Measurements from ENCODE around the gene AP2B1.

Gene AP2B1

DNA sequence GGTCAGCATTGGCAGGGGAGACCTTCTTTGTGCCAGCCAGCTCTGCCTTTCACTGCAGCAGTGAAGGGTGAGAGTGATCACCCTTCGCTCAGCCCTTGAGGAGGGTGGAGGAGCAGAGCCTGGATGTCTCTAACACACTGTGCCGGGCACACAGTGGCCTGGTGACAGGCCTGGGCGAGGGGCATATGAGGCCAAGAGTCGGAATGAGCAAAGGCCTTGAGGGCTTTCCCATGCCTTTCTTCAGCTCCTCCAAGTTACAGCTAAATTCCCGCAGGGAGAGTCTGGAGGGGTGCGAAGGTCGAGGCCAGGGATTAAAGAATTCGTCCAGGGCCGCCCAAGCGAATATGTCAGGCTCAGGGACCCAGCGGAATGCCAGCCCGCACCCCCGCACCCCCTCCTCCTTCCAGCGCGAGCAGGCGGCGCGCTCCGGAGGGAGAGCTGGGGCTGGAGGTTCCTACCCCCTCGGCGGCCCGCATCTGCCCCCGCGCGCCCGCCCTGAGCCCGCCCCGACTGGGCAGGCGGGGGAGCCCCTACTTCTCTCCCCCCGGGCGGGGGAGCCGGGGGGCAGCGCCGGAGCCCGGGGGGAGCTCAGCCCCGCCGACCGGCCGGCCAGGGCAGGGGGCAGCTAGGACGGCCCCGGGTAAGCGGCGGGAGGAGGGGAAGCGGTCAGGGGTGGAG is 144.3 kb downstream of the AP2B1 start, which contains the start of gene RASL10B:
RASL10B (plus strand) TSS at position 401 of the 678 bp plus-strand sequence. CDS start 3,546 bp downstream, outside the sequence.
- H3K79me1 ChIP-seq (ENCODE audit: low read length) = no peaks in the 10 kb centered on the region
- no CpG with 5 or more reads among the region's 44 CpGs for WGBS (ENCODE audit: extremely low coverage, insufficient coverage, insufficient read length)
- H3K9me3 ChIP-seq (ENCODE audit: insufficient read depth, low read depth, low read length) = peaks cover 2% of the 10 kb centered on the region

DNA sequence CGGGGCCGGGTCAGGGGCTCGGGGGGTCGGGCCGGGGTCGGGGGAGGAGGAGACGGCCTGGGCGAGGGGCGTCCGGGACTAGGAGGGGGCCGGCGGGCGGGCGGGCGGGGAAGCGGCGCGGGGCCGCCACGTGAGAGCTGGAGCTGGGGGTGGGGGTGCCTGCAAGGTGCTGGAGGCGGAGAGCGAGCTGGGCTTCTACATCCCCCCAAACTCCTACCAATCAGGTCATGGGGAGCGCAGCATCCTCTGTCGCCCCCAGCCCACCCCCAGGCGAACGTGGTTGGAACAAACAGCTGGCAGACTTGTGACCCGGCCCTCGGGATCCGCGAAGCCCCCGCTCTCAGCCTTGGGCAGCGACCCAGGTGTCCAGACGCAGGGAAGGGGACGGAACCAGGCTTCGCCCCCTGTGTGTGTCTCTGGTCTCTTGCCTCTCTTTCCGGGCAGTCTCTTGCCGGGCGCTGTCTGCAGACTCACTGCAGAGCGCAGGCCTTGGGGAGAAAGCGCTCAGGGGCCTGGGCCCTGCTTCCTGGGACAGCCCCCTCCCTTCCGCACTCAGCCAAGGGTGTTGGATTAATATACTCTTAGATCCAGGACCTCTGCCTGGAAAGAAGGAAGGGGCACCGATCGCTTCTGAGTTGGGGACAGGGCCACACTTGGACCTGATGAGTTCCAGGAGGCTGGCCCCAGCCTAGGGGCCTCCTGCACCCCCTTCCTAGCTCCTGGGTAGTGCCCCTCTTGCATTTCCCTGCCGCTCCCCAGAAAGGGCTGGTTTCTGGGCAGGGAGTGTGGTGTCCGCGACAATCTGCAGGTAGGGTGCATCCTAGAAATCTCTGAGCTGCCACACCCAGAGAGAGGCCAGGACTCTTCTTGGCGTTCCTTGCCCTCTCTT is 145.0 kb downstream of the AP2B1 start:
- H3K4me1 ChIP-seq (ENCODE audit: control insufficient read depth in 1 of 2, insufficient read depth in 2 of 2, low read length in 2 of 2) = peaks cover 12 to 25% of the 10 kb centered on the region in 2 experiments
- H3K23ac ChIP-seq (ENCODE audit: low read length) = no peak overlapping the region
- no peak overlapping the region for H2AK5ac ChIP-seq (ENCODE audit: low read length)
- H3K79me2 ChIP-seq (ENCODE audit: control insufficient read depth, insufficient read depth, low read length, poor library complexity) = peaks cover 2% of the 10 kb centered on the region
- H4K12ac ChIP-seq (ENCODE audit: low read depth, low read length) = no peak overlapping the region
- no peak overlapping the region for H2BK5ac ChIP-seq (ENCODE audit: low read depth, low read length, poor library complexity)
- H3K14ac ChIP-seq (ENCODE audit: low read length) = no peak overlapping the region
- peak overlapping the region; percentile 1 for H4K91ac ChIP-seq (ENCODE audit: low read depth, low read length)
- DNase-seq = no peak
- no CpG with 5 or more reads among the region's 47 CpGs for WGBS (ENCODE audit: extremely low coverage, insufficient coverage, insufficient read length)
- H3K4me3 ChIP-seq (ENCODE audit: low read depth, low read length) = peak overlapping the region; percentile 75
- H3K9me3 ChIP-seq (ENCODE audit: insufficient read depth, low read depth, low read length) = peaks cover 2% of the 10 kb centered on the region
- H3K27ac ChIP-seq (ENCODE audit: low read depth, low read length) = no peak overlapping the region
- peak overlapping the region; percentile 65 for H3K4ac ChIP-seq (ENCODE audit: low read depth, low read length)
- H4K8ac ChIP-seq (ENCODE audit: low read depth, low read length) = peak overlapping the region; percentile 67
- peak overlapping the region; percentile 67 for H2AFZ ChIP-seq (ENCODE audit: insufficient read depth, low read length, poor library complexity)
- no peaks in the 10 kb centered on the region for H3K27me3 ChIP-seq (ENCODE audit: insufficient read depth, low read length)
- H3K4me2 ChIP-seq (ENCODE audit: low read length) = peak overlapping the region; percentile 73
- no peaks in the 10 kb centered on the region for H3K36me3 ChIP-seq (ENCODE audit: control insufficient read depth in 1 of 2, insufficient read depth in 2 of 2, low read length in 2 of 2)
- no peak overlapping the region for H2BK12ac ChIP-seq (ENCODE audit: low read length)
- no peak overlapping the region for H3K18ac ChIP-seq (ENCODE audit: low read length)
- peak overlapping the region; percentile 35 for H3K9ac ChIP-seq (ENCODE audit: low read length)
- H2BK120ac ChIP-seq (ENCODE audit: insufficient read depth, low read length, poor library complexity) = no peak overlapping the region
- H3K79me1 ChIP-seq (ENCODE audit: low read length) = no peaks in the 10 kb centered on the region

More for the DNA sequence above, 144.3 kb downstream of the AP2B1 start, which contains the start of gene RASL10B:
- Histone ChIP-seq H2AFZ (ENCODE audit: insufficient read depth, low read length, poor library complexity) (peak within 1 kb of the TSS; percentile 67), H2BK120ac (ENCODE audit: insufficient read depth, low read length, poor library complexity) (no peak within 1 kb of the TSS), H3K23ac (ENCODE audit: low read length) (no peak within 1 kb of the TSS), H3K79me2 (ENCODE audit: control insufficient read depth, insufficient read depth, low read length, poor library complexity) (peaks cover 2% of the 10 kb centered on the region), H3K27ac (ENCODE audit: low read depth, low read length) (no peak within 1 kb of the TSS), H4K91ac (ENCODE audit: low read depth, low read length) (peak within 1 kb of the TSS; percentile 37), H3K27me3 (ENCODE audit: insufficient read depth, low read length) (no peaks in the 10 kb centered on the region), H3K18ac (ENCODE audit: low read length) (no peak within 1 kb of the TSS), H3K9ac (ENCODE audit: low read length) (peak within 1 kb of the TSS; percentile 35), H3K4me1 (ENCODE audit: control insufficient read depth in 1 of 2, insufficient read depth in 2 of 2, low read length in 2 of 2) (peaks cover 18 to 32% of the 10 kb centered on the region in 2 experiments), H3K14ac (ENCODE audit: low read length) (no peak within 1 kb of the TSS), H2AK5ac (ENCODE audit: low read length) (no peak within 1 kb of the TSS), H3K4ac (ENCODE audit: low read depth, low read length) (peak within 1 kb of the TSS; percentile 65), H3K4me3 (ENCODE audit: low read depth, low read length) (peak within 1 kb of the TSS; percentile 75), H4K8ac (ENCODE audit: low read depth, low read length) (peak within 1 kb of the TSS; percentile 67), H2BK12ac (ENCODE audit: low read length) (no peak within 1 kb of the TSS), H3K4me2 (ENCODE audit: low read length) (peak within 1 kb of the TSS; percentile 73), H4K12ac (ENCODE audit: low read depth, low read length) (no peak within 1 kb of the TSS), H3K36me3 (ENCODE audit: control insufficient read depth in 1 of 2, insufficient read depth in 2 of 2, low read length in 2 of 2) (no peaks in the 10 kb centered on the region), H2BK5ac (ENCODE audit: low read depth, low read length, poor library complexity) (no peak within 1 kb of the TSS)
- peak; percentile 25 to 26 for DNase-seq

DNA sequence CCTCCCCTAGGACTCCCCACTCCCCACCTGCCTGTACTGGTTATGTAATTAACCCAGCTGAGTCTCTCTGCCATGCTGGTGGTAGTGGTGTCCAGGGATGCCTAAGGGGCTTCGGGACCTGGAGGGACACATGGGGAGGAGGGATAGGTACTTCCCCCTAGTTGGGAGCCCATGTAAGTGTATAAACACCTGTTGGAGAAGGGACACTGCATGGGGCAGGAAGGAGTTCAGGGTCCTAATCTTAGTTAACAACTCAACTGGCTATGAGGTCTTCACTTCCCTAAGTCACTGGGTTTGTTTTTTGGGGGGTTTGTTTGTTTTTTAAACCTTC is 145.6 kb downstream of the AP2B1 start:
- Histone ChIP-seq H3K79me2 (ENCODE audit: control insufficient read depth, insufficient read depth, low read length, poor library complexity) (peaks cover 2% of the 10 kb centered on the region), H3K4me2 (ENCODE audit: low read length) (peak overlapping the region; percentile 73), H2BK5ac (ENCODE audit: low read depth, low read length, poor library complexity) (no peak overlapping the region), H3K14ac (ENCODE audit: low read length) (no peak overlapping the region), H4K8ac (ENCODE audit: low read depth, low read length) (no peak overlapping the region), H2BK120ac (ENCODE audit: insufficient read depth, low read length, poor library complexity) (no peak overlapping the region), H4K12ac (ENCODE audit: low read depth, low read length) (no peak overlapping the region), H3K27ac (ENCODE audit: low read depth, low read length) (no peak overlapping the region), H3K4me3 (ENCODE audit: low read depth, low read length) (no peak overlapping the region), H3K79me1 (ENCODE audit: low read length) (no peaks in the 10 kb centered on the region), H3K27me3 (ENCODE audit: insufficient read depth, low read length) (no peaks in the 10 kb centered on the region), H3K9me3 (ENCODE audit: insufficient read depth, low read depth, low read length) (peaks cover 2% of the 10 kb centered on the region), H3K18ac (ENCODE audit: low read length) (no peak overlapping the region), H3K36me3 (ENCODE audit: control insufficient read depth in 1 of 2, insufficient read depth in 2 of 2, low read length in 2 of 2) (no peaks in the 10 kb centered on the region), H2AFZ (ENCODE audit: insufficient read depth, low read length, poor library complexity) (no peak overlapping the region), H3K9ac (ENCODE audit: low read length) (no peak overlapping the region), H2BK12ac (ENCODE audit: low read length) (no peak overlapping the region), H3K23ac (ENCODE audit: low read length) (no peak overlapping the region), H3K4me1 (ENCODE audit: control insufficient read depth in 1 of 2, insufficient read depth in 2 of 2, low read length in 2 of 2) (peaks cover 12 to 24% of the 10 kb centered on the region in 2 experiments), H4K91ac (ENCODE audit: low read depth, low read length) (no peak overlapping the region), H3K4ac (ENCODE audit: low read depth, low read length) (no peak overlapping the region), H2AK5ac (ENCODE audit: low read length) (no peak overlapping the region)
- DNase-seq = no peak
- WGBS (ENCODE audit: extremely low coverage, insufficient coverage, insufficient read length) = no CpG with 5 or more reads among the region's 1 CpG

DNA sequence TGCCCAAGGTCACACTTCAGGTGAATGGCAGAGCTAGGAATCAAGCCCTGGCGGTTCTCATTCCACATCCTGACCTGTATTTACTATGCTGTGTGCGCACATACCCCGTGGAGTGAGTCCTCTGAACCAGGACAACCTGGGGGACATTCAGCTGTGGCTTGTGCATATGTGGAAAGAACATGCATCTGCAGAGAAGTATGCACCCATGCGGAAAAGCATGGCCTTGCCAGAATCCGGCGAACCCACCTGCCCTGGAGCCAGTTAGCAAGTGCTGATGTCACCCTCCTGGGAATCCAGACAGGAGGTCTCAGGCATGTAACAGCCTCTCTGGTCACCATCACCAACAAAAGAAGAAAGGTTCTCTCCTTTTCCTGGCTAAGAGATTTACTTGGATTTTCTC is 146.2 kb downstream of the AP2B1 start:
- no peak overlapping the region for H3K9ac ChIP-seq (ENCODE audit: low read length)
- H3K4me2 ChIP-seq (ENCODE audit: low read length) = no peak overlapping the region
- no peak overlapping the region for H3K4ac ChIP-seq (ENCODE audit: low read depth, low read length)
- no peak overlapping the region for H3K23ac ChIP-seq (ENCODE audit: low read length)
- H3K14ac ChIP-seq (ENCODE audit: low read length) = no peak overlapping the region
- peaks cover 12 to 24% of the 10 kb centered on the region in 2 experiments for H3K4me1 ChIP-seq (ENCODE audit: control insufficient read depth in 1 of 2, insufficient read depth in 2 of 2, low read length in 2 of 2)
- H3K27me3 ChIP-seq (ENCODE audit: insufficient read depth, low read length) = no peaks in the 10 kb centered on the region
- H3K18ac ChIP-seq (ENCODE audit: low read length) = no peak overlapping the region
- no peaks in the 10 kb centered on the region for H3K36me3 ChIP-seq (ENCODE audit: control insufficient read depth in 1 of 2, insufficient read depth in 2 of 2, low read length in 2 of 2)
- H3K27ac ChIP-seq (ENCODE audit: low read depth, low read length) = no peak overlapping the region
- H3K9me3 ChIP-seq (ENCODE audit: insufficient read depth, low read depth, low read length) = peaks cover 2% of the 10 kb centered on the region
- no peaks in the 10 kb centered on the region for H3K79me1 ChIP-seq (ENCODE audit: low read length)
- peaks cover 2% of the 10 kb centered on the region for H3K79me2 ChIP-seq (ENCODE audit: control insufficient read depth, insufficient read depth, low read length, poor library complexity)
- peak; percentile 63 to 74 for DNase-seq
- no peak overlapping the region for H2BK5ac ChIP-seq (ENCODE audit: low read depth, low read length, poor library complexity)
- no peak overlapping the region for H2AK5ac ChIP-seq (ENCODE audit: low read length)
- no peak overlapping the region for H4K12ac ChIP-seq (ENCODE audit: low read depth, low read length)
- no peak overlapping the region for H4K91ac ChIP-seq (ENCODE audit: low read depth, low read length)
- H3K4me3 ChIP-seq (ENCODE audit: low read depth, low read length) = no peak overlapping the region
- no peak overlapping the region for H2BK12ac ChIP-seq (ENCODE audit: low read length)
- no peak overlapping the region for H2AFZ ChIP-seq (ENCODE audit: insufficient read depth, low read length, poor library complexity)
- no CpG with 5 or more reads among the region's 6 CpGs for WGBS (ENCODE audit: extremely low coverage, insufficient coverage, insufficient read length)
- no peak overlapping the region for H2BK120ac ChIP-seq (ENCODE audit: insufficient read depth, low read length, poor library complexity)
- no peak overlapping the region for H4K8ac ChIP-seq (ENCODE audit: low read depth, low read length)

Data from trophoblast cell (in vitro differentiated cells and primary cell).